Stimulated activated CD4-positive, alpha-beta T cell treated with anti-CD3 and anti-CD28 coated beads, Interleukin-1b, Interleukin-23, amount 100 ng/mL, for 24 hours (primary cell): ENCODE measurements around the gene ENOX1.

ENCODE experiments used
- DNase-seq, 4 experiments: peaks; one replicate each; pipeline ENCODE4 v3.0.0-alpha.2; 2020; ENCODE audit warnings: low read depth in 4 of 4, low spot score in 1 of 4

Gene ENOX1

GRCh38 chr13:43744261-43745031 lies 42.3 kb downstream of the ENOX1 start:
- DNase-seq, result no peak

- DNase-seq, result no peak
Measured at GRCh38 chr13:43742911-43743310, 43.9 kb downstream of the ENOX1 start.

DNA sequence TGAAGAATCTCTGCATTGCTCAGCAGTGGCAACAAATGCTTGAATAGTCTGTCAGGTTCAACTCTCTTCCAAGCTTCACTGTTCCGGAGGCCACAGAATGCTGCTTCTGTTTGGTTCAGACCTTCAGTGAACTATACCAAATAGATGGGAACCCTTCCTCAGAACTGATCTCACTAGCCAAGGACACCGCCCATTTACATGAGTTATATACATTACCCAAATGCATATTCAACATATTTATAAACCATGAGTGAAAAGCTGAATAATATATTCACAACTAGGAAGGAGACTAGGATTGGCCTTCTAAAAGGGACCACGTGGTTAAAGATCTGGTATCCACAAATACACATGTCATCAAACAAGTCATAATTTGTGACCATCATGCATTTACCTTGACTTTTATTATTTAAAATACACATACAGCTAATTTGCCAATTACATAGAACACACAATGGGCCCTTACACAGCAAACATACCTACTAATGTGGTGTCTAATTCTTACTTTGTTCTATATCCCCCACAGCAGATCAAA lies 49.3 kb downstream of the ENOX1 start:
- no peak for DNase-seq

DNA sequence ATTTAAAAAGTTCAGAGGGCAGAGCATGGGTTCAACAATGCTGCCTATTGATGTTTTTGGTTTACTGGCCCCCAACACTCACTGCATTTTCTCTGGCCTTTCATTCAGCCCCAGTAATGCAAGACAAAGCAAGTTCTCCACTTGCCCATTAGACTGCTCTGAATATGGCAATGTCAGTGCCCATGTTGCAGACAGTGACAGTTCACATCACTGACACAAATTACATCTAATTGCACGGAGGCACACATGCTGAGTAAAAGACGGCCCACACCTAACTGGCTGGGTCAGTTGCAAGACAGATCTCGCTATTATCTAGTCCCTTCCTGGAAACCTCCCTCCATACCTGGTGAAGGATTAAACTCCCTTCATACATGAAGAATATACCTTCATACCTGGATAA lies 54.0 kb downstream of the ENOX1 start:
- DNase-seq, result no peak

GRCh38 chr13:43731296-43731695 lies 55.5 kb downstream of the ENOX1 start:
- no peak for DNase-seq

DNA sequence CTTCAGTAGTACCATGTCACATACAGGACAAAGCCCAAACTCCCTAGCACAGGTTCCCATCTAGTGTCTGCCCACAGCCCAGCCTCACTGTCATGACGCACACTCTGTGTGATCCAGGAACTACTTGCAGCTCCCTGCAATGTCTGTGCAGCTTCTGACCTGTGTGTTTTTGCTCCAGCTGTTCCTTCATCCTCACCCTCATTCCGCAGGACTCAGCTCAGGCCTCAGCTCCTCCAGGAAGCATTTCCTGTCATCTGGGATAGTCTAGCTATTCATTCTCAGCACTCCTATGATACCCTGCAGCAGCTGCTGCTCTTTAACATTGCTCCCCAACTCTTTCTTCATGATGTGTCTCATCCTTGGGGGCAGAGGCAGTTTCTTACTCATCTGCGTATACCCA lies 56.1 kb downstream of the ENOX1 start:
- no peak for DNase-seq

- DNase-seq, result no peak
Measured at GRCh38 chr13:43728421-43728820, 58.4 kb downstream of the ENOX1 start.

- no peak for DNase-seq
Measured at GRCh38 chr13:43727856-43728255, 58.9 kb downstream of the ENOX1 start.

- no peak for DNase-seq
Measured at GRCh38 chr13:43725460-43725859, 61.3 kb downstream of the ENOX1 start.

- DNase-seq, result no peak
Measured at GRCh38 chr13:43720780-43721397, 65.9 kb downstream of the ENOX1 start.

DNA sequence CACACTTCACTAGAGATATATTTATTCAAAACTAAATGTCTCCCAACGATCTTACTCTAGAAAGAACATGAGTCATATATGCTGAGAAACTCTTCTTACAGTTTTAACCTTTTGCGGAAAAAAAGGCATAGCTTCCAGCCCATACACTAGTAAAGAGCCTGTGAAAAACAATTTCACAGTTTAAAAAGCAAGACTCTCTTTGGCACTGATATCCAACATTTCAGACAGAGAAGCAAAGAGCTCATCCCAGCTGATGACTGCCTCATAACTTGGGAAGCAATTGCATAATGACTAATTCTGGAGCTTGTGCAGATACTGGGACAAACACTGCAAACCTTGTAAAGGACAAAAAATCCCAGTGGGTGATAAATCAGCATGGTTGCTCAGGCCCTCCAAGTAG lies 88.0 kb downstream of the ENOX1 start:
- no peak for DNase-seq

- no peak for DNase-seq
Measured at GRCh38 chr13:43698009-43698408, 88.8 kb downstream of the ENOX1 start.

DNA sequence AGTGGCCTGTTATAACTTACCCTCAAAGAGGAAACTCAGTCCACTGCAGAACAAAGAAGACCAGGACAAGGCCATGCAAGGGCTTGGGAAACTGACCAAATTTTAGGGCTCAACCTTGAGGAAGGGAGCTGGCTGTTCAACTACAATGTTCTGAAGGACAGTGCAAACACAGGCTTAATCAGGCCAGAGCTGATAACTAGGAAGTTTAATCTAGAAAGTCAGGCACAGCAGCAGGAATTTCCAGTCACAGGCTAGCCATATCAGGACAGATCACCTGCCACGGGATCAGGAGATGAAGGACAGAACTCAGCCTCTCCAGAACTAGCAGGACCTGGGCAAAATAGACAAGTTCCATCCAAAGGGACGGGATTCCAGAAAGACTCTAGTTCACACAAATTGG lies 89.4 kb downstream of the ENOX1 start:
- no peak for DNase-seq

DNA sequence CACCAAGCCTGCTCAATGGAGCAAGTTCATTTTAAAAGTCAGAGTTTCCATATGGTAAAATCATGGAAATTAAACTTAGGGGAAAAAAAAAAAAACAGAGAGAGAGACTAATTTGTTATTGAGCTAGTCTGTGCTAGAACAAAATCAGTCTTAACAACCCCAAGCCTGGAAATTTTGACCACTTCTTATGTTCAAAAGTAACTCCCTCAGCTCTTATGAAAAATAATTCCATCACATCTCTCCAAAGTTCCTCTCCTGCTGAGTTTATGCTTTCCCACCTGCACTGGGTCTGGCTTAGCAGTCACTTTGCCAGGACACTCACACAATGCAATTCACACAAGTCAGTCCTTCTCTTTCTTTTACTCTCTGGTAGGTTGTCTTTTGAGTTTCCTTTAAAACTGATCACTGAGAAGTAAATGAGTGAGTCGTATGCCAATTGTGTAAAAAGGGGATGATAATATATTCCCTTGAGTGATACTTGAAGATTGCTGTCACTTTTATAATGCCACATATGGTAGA lies 92.6 kb downstream of the ENOX1 start:
- DNase-seq, result no peak

GRCh38 chr13:43693639-43694038 lies 93.1 kb downstream of the ENOX1 start:
- DNase-seq, result no peak

GRCh38 chr13:43688227-43688907 lies 98.4 kb downstream of the ENOX1 start:
- DNase-seq, result no peak

DNA sequence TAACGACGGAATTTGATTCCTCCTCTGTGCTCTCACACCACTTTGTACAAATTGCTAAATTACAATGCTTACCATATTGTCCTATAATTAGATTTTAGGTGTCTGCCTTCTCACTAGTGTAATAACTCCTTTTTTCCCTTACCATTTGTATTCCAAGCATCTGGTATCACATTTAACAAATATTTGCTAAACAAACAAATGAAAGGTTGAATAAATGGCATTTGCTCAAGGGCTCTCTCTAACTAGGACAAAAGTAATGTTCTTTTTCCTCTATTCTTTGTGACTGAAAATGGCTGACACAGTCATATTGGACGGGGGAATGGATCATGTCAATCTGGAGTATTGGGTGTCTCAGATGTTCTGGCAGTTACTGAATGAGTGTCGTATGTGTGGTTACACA lies 99.7 kb downstream of the ENOX1 start:
- DNase-seq, result no peak

DNA sequence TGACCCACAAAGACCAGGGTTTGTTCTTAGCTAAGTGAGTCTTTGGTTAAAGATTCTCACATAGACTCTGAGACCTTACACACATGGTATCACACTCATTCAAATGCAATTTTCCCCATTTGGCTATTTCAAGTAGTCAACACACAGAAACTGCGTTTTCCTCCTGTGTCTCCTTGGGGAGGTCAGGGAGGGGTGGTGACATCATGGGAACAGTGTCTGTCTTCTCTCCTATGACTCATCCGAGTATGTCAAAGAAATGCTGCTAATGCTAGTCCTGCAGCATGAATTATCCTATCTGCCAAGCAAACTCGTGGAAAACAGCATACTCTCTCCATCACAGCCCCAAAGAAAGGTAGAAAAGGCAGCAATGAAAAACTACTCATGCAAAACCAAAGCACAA lies 100.2 kb downstream of the ENOX1 start:
- DNase-seq, result no peak

DNA sequence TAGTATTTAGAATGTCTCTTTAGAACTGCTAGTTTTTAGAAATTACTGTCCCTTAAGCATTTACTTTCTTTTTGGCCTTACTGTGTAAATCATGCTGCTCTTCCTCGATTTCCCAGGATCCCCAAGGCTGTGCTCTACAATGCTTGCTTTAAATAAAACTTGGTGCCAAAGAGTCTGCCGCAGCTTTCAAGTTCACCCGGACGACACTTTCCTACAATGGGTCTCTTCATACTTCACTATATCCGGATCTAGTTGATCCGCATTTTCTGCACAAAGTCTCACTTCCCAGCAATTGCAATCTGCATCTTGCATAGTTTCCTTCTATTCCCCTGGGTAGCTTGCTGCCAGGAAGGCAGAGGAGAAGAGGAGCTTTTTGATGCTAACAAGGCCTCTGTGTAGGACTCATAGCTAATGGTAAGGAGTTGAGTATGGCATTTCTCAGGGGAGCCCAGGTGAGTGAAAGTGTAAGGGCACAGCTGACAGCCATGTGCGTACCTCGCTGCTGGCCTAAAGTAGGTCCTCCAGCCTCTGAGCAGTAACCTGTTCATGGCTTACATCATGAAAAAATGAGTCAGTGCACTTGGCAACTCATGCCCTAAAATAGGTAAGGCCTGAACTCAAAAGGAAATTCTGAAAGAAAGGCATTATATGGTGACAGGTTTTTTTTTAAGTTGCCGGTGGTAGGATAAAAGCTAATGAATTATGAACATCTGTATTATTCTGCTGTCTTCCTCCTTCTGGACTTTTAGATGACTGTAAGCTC lies 101.6 kb downstream of the ENOX1 start:
- DNase-seq, result no peak

- DNase-seq, result no peak
Measured at GRCh38 chr13:43682701-43683100, 104.1 kb downstream of the ENOX1 start.

DNA sequence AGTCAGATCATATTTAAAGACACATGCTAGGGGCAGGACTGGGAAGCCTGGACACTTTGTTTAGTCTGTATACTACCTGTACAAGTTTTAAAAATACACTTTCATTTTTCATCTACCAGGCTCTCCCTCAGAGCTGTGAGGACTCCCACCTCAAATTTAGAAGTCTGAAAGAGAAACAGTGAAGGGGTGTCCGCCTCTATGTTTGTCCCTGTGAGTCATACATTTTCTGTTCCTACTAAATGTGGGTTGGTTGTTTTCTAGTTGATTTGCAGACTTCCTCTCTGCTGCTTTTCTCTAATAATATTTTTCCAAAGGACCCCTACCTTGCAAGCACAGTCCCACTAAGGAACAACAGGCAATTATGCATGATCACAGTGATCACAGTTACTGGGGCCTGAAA lies 110.5 kb downstream of the ENOX1 start:
- no peak for DNase-seq
